Limb (tissue), 2 donors: Measurements from ENCODE around the gene NUP98.

Experiments
- DNase-seq, 2 donors: peaks; one replicate each; pipeline ENCODE4 v3.0.0-alpha.2; 2016; ENCODE audit errors: extremely low spot score in 2 of 2

The NUP98 gene

DNA sequence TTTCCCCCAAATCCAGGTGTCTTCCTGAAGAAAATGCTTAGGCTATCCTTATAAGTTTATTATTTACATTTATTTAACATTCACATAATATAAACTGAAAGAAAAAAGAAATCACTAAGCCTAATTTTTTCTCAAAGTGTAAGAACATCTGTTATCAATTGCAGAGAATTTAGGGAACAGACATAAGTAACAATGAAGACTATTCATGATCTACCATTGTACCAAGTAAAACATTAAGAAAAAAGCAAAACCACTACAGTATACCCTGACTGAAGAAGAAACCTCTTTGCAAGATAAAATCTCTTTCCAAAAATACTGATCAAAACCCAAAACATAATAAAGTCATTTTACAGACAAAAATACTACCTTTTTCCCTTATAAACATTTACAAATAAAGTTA is 60.5 kb downstream of the NUP98 start:
- no peak for DNase-seq

GRCh38 chr11:3735827-3736226 is 61.5 kb downstream of the NUP98 start:
- no peak for DNase-seq

DNA sequence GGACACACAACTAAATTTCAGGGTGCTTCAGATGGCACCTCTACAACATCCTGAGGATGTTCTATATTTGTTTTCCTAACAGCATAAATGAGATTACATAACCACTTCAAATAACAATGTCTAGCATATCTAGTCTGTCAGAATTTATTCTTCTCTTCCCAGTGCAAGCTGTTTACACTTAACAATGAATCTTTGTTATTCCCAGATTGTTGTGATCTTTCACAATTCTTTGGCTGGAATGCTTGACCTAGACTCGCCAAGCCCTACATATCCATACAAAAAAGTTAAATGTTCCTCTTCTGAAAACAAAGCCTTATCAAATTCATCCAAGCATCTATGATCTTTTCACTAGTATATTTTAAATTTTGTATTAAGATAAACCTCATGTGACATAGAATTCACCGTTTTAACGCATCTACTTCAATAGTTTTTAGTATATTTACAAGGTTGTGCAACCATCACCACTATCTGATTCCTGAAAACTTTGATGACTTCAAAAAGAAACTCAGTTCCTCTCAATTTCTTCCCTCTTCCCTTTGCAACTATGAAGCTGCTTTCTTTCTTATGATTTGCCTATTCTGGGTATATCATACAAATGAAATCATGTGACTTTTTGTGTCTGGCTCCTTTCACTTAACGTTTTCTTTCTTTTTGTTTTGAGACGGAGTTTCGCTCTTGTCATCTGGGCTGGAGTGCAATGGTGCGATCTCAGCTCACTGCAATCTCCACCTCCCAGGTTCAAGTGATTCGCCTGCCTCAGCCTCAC is 64.5 kb downstream of the NUP98 start:
- no peak for DNase-seq

GRCh38 chr11:3723014-3723708 is 74.2 kb downstream of the NUP98 start:
- peak in 1 of 2 donors; percentile 29 for DNase-seq

GRCh38 chr11:3722100-3722499 is 75.3 kb downstream of the NUP98 start:
- DNase-seq = no peak

- DNase-seq = no peak
These were observed 76.4 kb downstream of the NUP98 start for GRCh38 chr11:3720997-3721396.

GRCh38 chr11:3712274-3712673 is 85.1 kb downstream of the NUP98 start:
- DNase-seq = no peak

- DNase-seq = no peak
These were observed 86.7 kb downstream of the NUP98 start for GRCh38 chr11:3710485-3711259.

DNA sequence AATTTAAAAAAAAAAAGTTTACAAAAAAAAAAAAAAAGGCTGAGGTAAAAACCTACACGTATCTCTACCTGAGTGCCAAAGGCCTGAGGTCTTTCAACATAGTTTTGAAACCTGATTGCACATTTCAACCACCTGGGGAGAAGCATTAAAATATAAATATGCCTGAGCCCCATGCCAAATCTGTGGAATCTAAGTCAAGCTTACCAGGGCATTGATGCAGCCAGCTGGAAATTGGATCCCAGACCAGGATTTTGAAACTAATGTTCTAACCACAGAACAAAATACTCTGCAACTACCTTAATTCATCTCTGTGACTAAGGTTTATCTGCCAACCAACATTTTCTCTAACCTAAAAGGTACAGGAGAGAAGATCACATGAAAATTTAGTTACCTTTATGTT is 87.4 kb downstream of the NUP98 start:
- no peak for DNase-seq

DNA sequence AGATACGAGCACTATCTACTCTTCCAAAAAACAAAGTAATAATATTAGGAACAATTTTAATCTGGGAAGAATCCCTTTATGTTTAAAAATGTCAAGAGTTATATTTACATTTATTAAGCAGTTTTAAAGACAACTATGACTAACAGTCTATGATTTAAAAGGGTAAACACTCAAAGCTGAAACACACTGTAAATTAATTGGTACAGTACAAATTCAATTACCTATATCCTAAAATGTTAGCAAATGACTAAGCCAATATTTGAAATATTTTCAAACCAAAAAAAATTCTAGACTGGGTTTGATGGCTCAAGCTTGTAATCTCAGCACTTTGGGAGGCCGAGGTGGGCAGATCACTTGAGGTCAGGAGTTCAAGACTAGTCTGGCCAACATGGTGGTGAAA is 90.2 kb downstream of the NUP98 start:
- no peak for DNase-seq

DNA sequence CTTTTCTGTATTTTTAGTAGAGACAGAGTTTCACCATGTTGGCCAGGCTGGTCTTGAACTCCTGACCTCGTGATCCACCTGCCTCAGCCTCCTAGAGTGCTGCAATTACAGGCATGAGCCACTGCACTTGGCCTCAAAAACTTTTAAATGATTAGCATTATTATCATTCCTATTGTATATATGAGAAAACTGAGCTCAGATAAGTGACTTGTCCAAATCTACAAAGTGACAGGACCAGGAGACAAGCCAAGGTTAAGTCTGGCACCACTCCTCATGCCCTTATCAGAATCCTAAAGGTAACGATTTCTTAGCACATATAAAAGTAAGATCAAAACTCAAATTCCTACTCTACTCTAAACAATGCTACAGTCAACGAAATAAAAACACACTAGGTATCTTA is 94.0 kb downstream of the NUP98 start:
- DNase-seq = no peak

DNA sequence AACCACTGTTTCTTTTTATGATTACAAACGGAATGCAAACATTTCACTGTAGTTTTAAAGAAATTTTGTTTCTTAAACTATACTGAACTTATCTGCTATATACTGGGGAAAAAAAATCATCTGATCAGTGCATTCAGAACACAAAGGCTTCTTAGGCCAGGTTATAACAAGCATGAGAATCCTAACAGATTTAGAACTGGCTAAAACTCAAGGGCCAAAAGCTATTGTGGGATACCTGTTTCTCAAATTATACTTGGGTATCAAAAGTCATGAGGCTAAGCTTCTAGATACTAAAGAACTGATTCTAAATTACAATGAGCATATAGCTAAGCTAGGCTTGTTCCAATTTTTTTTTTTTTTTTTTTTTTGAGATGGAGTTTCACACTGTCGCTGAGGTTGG is 96.4 kb downstream of the NUP98 start:
- DNase-seq = no peak

GRCh38 chr11:3700410-3700809 is 96.9 kb downstream of the NUP98 start:
- no peak for DNase-seq

DNA sequence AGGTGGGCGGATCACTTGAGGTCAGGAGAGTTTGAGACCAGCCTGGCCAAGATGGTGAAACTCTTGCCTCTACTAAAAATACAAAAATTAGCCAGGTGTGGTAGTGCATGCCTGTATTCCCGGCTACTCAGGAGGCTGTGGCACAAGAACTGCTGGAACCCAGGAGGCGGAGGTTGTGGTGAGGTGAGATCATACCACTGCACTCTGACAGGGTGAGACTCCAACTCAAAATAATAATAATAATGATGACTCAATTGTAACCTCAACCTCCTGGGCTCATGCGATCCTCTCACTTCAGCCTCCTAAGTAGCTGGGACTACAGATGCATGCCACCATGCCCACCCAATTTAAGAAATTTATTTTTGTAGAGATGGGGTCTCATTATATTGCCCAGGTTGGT is 110.6 kb downstream of the NUP98 start:
- DNase-seq = no peak

DNA sequence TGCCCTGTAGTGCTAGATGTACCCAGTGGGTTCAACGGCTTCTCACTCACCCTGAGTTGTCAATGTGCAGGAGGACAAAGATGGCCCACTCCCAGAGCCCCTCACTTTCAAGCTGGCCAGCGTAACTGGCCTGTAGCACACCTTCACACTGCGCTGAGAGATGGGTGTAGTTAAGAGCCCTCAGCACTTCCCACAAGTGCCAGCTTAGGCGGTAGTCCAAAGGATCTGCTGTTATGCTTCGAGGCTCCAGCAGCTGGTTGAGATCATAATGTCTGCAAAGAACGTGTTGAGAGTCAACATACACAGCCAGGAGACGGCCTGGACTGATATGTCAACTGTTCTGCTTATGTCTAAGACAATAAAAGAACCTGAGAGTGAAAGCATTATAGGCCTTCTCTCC is 111.4 kb downstream of the NUP98 start:
- DNase-seq = no peak

GRCh38 chr11:3684819-3685172 is 112.6 kb downstream of the NUP98 start:
- DNase-seq = no peak

- no peak for DNase-seq
These were observed 113.1 kb downstream of the NUP98 start for GRCh38 chr11:3684129-3684818.

DNA sequence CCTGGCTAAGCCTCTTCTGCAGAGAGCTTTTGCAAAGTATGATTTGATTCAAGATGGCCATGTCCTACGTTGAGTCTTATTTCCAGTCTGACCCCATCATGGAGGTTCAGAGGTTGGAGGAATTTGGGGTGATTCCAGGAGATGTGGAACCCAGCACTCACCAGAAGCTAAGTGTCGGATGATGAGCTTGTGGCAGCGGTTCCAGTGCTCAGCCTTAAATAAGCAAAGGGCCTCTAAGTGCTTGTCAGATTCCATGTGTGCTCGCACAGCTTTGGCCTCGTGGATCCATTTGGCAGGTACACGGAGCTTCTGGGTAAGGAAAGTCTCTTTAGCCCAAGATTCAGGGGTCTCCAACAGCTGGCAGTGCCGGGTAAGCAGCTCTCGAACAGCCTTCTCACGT is 114.3 kb downstream of the NUP98 start:
- no peak for DNase-seq

- DNase-seq = no peak
These were observed 118.3 kb downstream of the NUP98 start for GRCh38 chr11:3679077-3679476.

DNA sequence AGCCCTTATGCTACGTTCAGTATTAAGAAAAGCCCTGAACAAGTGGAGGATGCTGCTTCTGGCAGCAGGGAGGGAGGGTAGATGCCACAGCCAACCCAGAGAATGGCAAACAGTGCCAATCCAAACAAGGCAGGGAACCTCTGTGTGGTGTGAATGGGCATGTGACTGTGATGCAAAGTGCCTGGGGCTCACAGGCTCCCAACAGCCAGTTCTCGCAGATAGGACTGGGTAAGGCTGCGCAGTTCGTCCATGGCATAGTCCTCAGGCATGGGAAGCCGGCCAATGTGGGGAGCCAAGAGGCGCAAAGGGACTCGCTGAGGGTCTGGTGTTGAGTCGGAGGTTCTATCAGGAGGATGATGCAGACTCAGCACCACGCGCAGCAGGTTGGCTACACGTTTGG is 121.4 kb downstream of the NUP98 start:
- DNase-seq = no peak

GRCh38 chr11:3674189-3674588 is 123.2 kb downstream of the NUP98 start:
- DNase-seq = no peak
